ENCODE results near the gene KPNA4.

- TF ChIP-seq ARNT (IDR thresholded peaks at IDR 0.05) (no peak), NFRKB (IDR thresholded peaks at IDR 0.05) (no peak), PKNOX1 (IDR thresholded peaks at IDR 0.05) (no peak), SUZ12 (IDR thresholded peaks at IDR 0.05) (no peak), SP1 (IDR thresholded peaks at IDR 0.05) (no peak), FOXM1 (IDR thresholded peaks at IDR 0.05; ENCODE audit: borderline replicate concordance) (no peak)
Observed at GRCh38 chr3:160455846-160456245, 109.5 kb downstream of the KPNA4 start.
